Measurements from ENCODE around the gene TMEM121.
A peak's percentile ranks its signal among the peaks of the same experiment; 100 is the strongest.

The TMEM121 gene

GRCh38 chr14:105503935-105504692 lies 22.3 kb upstream of the TMEM121 start:
- TF ChIP-seq Cebpa-rat (IDR thresholded peaks at IDR 0.05): no peak
- H3K4me3 ChIP-seq: no peak overlapping the region
- H3K4me2 ChIP-seq: peak overlapping the region; percentile 32 to 76 (median 57); a peak in 20 of 22 replicates
- H3K36me3 ChIP-seq: peaks cover 0 to 7% (median 0%) of the 10 kb centered on the region in 11 experiments; a peak in 4 of 22 replicates
- peaks cover 0 to 7% (median 0%) of the 10 kb centered on the region in 11 experiments; a peak in 5 of 22 replicates for H3K27me3 ChIP-seq
- H4K20me1 ChIP-seq: peaks cover 0 to 30% (median 0%) of the 10 kb centered on the region in 11 experiments; a peak in 3 of 22 replicates
- H3K9me3 ChIP-seq (replicated peaks in 1 of 11): no peaks in the 10 kb centered on the region
- peaks cover 0 to 48% (median 33%) of the 10 kb centered on the region in 10 experiments; a peak in 17 of 20 replicates for H3K4me1 ChIP-seq
- peak overlapping the region in 6 of 11 experiments; percentile 11 to 62 (median 40); a peak in 8 of 22 replicates for H3K9ac ChIP-seq
- H3K27ac ChIP-seq: peak overlapping the region in 4 of 11 experiments; percentile 1 to 32 (median 14); a peak in 1 of 22 replicates

- H3K9me3 ChIP-seq (replicated peaks in 1 of 11): no peaks in the 10 kb centered on the region
- H3K4me3 ChIP-seq: no peak overlapping the region
- TF ChIP-seq Cebpa-rat (IDR thresholded peaks at IDR 0.05): no peak
- H3K27me3 ChIP-seq: peaks cover 0 to 7% (median 0%) of the 10 kb centered on the region in 11 experiments; a peak in 5 of 22 replicates
- H3K4me2 ChIP-seq: peak overlapping the region in 10 of 11 experiments; percentile 32 to 76 (median 61); a peak in 19 of 22 replicates
- H3K9ac ChIP-seq: peak overlapping the region in 4 of 11 experiments; percentile 18 to 62 (median 56); a peak in 4 of 22 replicates
- no peaks in the 10 kb centered on the region for H3K36me3 ChIP-seq
- H3K4me1 ChIP-seq: peaks cover 0 to 48% (median 33%) of the 10 kb centered on the region in 10 experiments; a peak in 17 of 20 replicates
- H3K27ac ChIP-seq: 0 out of 22 replicates have a peak overlapping the region, but pooled peaks of 1 of the 11 experiments have one; percentile 9
- H4K20me1 ChIP-seq: peaks cover 0 to 20% (median 0%) of the 10 kb centered on the region in 11 experiments; a peak in 3 of 22 replicates
These were observed 21.3 kb upstream of the TMEM121 start for GRCh38 chr14:105505101-105505500.

- Histone ChIP-seq H3K4me1 (peaks cover 0 to 51% (median 37%) of the 10 kb centered on the region in 10 experiments; a peak in 17 of 20 replicates), H3K9ac (0 out of 22 replicates have a peak overlapping the region, but pooled peaks of 1 of the 11 experiments have one; percentile 13), H3K4me3 (no peak overlapping the region), H3K9me3 (replicated peaks in 1 of 11) (no peaks in the 10 kb centered on the region), H3K27ac (no peak overlapping the region), H3K36me3 (no peaks in the 10 kb centered on the region), H4K20me1 (peaks cover 0 to 11% (median 0%) of the 10 kb centered on the region in 11 experiments; a peak in 1 of 22 replicates), H3K4me2 (peak overlapping the region in 8 of 11 experiments; percentile 20 to 75 (median 51); a peak in 15 of 22 replicates), H3K27me3 (peaks cover 0 to 7% (median 0%) of the 10 kb centered on the region in 11 experiments; a peak in 5 of 22 replicates)
- no peak for TF ChIP-seq Cebpa-rat (IDR thresholded peaks at IDR 0.05)
These were observed 19.1 kb upstream of the TMEM121 start for GRCh38 chr14:105507247-105507646.

GRCh38 chr14:105508069-105508468 lies 18.3 kb upstream of the TMEM121 start:
- Histone ChIP-seq H3K27ac (no peak overlapping the region), H4K20me1 (peaks cover 0 to 4% (median 0%) of the 10 kb centered on the region in 11 experiments; a peak in 1 of 22 replicates), H3K4me3 (no peak overlapping the region), H3K4me2 (peak overlapping the region in 8 of 11 experiments; percentile 20 to 75 (median 51); a peak in 15 of 22 replicates), H3K9ac (no peak overlapping the region), H3K9me3 (replicated peaks in 1 of 11) (no peaks in the 10 kb centered on the region), H3K4me1 (peaks cover 0 to 46% (median 33%) of the 10 kb centered on the region in 10 experiments; a peak in 17 of 20 replicates), H3K36me3 (no peaks in the 10 kb centered on the region), H3K27me3 (peaks cover 0 to 7% (median 0%) of the 10 kb centered on the region in 11 experiments; a peak in 5 of 22 replicates)
- TF ChIP-seq Cebpa-rat (IDR thresholded peaks at IDR 0.05): no peak

GRCh38 chr14:105508601-105509000 lies 17.8 kb upstream of the TMEM121 start:
- no peak overlapping the region for H3K27ac ChIP-seq
- no peaks in the 10 kb centered on the region for H3K36me3 ChIP-seq
- H3K9ac ChIP-seq: no peak overlapping the region
- H3K4me1 ChIP-seq: peaks cover 0 to 42% (median 32%) of the 10 kb centered on the region in 10 experiments; a peak in 17 of 20 replicates
- peaks cover 0 to 7% (median 0%) of the 10 kb centered on the region in 11 experiments; a peak in 5 of 22 replicates for H3K27me3 ChIP-seq
- TF ChIP-seq Cebpa-rat (IDR thresholded peaks at IDR 0.05): no peak
- H4K20me1 ChIP-seq: no peaks in the 10 kb centered on the region
- no peaks in the 10 kb centered on the region for H3K9me3 ChIP-seq (replicated peaks in 1 of 11)
- no peak overlapping the region for H3K4me3 ChIP-seq
- H3K4me2 ChIP-seq: peak overlapping the region in 6 of 11 experiments; percentile 34 to 75 (median 64); a peak in 7 of 22 replicates

- Histone ChIP-seq H3K4me2 (no peak overlapping the region), H3K27me3 (no peaks in the 10 kb centered on the region), H3K36me3 (no peaks in the 10 kb centered on the region), H3K4me3 (no peak overlapping the region), H4K20me1 (no peaks in the 10 kb centered on the region), H3K4me1 (peaks cover 0 to 3% (median under 1%) of the 10 kb centered on the region in 10 experiments; a peak in 9 of 20 replicates), H3K9ac (no peak overlapping the region), H3K9me3 (replicated peaks in 1 of 11) (peaks cover 13 to 32% (median 21%) of the 10 kb centered on the region in 11 experiments; a peak in 21 of 22 replicates), H3K27ac (no peak overlapping the region)
- TF ChIP-seq Cebpa-rat (IDR thresholded peaks at IDR 0.05): no peak
These were observed 9.3 kb upstream of the TMEM121 start for GRCh38 chr14:105517096-105517495.

- Histone ChIP-seq H3K9me3 (replicated peaks in 1 of 11) (peaks cover 13 to 22% (median 16%) of the 10 kb centered on the region in 11 experiments; a peak in 21 of 22 replicates), H3K9ac (no peak overlapping the region), H3K27ac (no peak overlapping the region), H3K36me3 (no peaks in the 10 kb centered on the region), H3K27me3 (no peaks in the 10 kb centered on the region), H4K20me1 (no peaks in the 10 kb centered on the region), H3K4me3 (no peak overlapping the region), H3K4me1 (peaks cover 0 to 5% (median under 1%) of the 10 kb centered on the region in 10 experiments; a peak in 7 of 20 replicates), H3K4me2 (no peak overlapping the region)
- no peak for TF ChIP-seq Cebpa-rat (IDR thresholded peaks at IDR 0.05)
These were observed 6.3 kb upstream of the TMEM121 start for GRCh38 chr14:105519946-105520698.

GRCh38 chr14:105525326-105525725 lies 1.1 kb upstream of the TMEM121 start:
- Histone ChIP-seq H3K9ac (no peak overlapping the region), H3K4me2 (peak overlapping the region in 7 of 11 experiments; percentile 73 to 100 (median 98); a peak in 13 of 22 replicates), H4K20me1 (peaks cover 0 to 8% (median 0%) of the 10 kb centered on the region in 11 experiments; a peak in 4 of 22 replicates), H3K27me3 (peaks cover 0 to 19% (median 0%) of the 10 kb centered on the region in 11 experiments; a peak in 7 of 22 replicates), H3K4me3 (no peak overlapping the region), H3K36me3 (no peaks in the 10 kb centered on the region), H3K27ac (no peak overlapping the region), H3K4me1 (peaks cover 25 to 47% (median 38%) of the 10 kb centered on the region in 10 experiments), H3K9me3 (replicated peaks in 1 of 11) (no peaks in the 10 kb centered on the region)
- TF ChIP-seq Cebpa-rat (IDR thresholded peaks at IDR 0.05): no peak

All from BLaER1 treated with 17β-estradiol and CSF1 and Interleukin-3, amounts not matched to agents 10 nM and 100 nM (cell line).